Sigmoid colon (tissue), 3 donors: ENCODE measurements around the gene LITAFD.

Experiments used
- POLR2A ChIP-seq, 2 donors: fragments of 450-650 bp; IDR thresholded peaks; one replicate each; pipeline ENCODE4 v1.6.1; 2016; ENCODE audit warnings: antibody characterized with exemption in 2 of 2, mild to moderate bottlenecking in 2 of 2, moderate library complexity in 2 of 2
- TF ChIP-seq, protein P1 (sequence below), 4 experiments: fragments of 450-650 bp in 3 of 4; fragments of 200-600 bp in 1 of 4; IDR thresholded peaks; one replicate each; pipeline ENCODE4 v1.5.1; 2016 to 2019; ENCODE audit warnings: antibody characterized with exemption in 4 of 4, mild to moderate bottlenecking in 3 of 4, moderate library complexity in 2 of 4

- TF ChIP-seq, protein P1, sequence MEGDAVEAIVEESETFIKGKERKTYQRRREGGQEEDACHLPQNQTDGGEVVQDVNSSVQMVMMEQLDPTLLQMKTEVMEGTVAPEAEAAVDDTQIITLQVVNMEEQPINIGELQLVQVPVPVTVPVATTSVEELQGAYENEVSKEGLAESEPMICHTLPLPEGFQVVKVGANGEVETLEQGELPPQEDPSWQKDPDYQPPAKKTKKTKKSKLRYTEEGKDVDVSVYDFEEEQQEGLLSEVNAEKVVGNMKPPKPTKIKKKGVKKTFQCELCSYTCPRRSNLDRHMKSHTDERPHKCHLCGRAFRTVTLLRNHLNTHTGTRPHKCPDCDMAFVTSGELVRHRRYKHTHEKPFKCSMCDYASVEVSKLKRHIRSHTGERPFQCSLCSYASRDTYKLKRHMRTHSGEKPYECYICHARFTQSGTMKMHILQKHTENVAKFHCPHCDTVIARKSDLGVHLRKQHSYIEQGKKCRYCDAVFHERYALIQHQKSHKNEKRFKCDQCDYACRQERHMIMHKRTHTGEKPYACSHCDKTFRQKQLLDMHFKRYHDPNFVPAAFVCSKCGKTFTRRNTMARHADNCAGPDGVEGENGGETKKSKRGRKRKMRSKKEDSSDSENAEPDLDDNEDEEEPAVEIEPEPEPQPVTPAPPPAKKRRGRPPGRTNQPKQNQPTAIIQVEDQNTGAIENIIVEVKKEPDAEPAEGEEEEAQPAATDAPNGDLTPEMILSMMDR (IDR thresholded peaks at IDR 0.05), result no peak
- no peak for TF ChIP-seq POLR2A (IDR thresholded peaks at IDR 0.05)
Observed at GRCh38 chr16:8847623-8848022, 34.5 kb upstream of the LITAFD start.
